Germinal center (tissue), 1 donor: ENCODE results near the gene PALM.

Experiments
- DNase-seq: peaks from one replicate; pipeline ENCODE4 v3.0.0; 2012; ENCODE audit warnings: mixed read lengths, low spot score

Gene PALM

DNA sequence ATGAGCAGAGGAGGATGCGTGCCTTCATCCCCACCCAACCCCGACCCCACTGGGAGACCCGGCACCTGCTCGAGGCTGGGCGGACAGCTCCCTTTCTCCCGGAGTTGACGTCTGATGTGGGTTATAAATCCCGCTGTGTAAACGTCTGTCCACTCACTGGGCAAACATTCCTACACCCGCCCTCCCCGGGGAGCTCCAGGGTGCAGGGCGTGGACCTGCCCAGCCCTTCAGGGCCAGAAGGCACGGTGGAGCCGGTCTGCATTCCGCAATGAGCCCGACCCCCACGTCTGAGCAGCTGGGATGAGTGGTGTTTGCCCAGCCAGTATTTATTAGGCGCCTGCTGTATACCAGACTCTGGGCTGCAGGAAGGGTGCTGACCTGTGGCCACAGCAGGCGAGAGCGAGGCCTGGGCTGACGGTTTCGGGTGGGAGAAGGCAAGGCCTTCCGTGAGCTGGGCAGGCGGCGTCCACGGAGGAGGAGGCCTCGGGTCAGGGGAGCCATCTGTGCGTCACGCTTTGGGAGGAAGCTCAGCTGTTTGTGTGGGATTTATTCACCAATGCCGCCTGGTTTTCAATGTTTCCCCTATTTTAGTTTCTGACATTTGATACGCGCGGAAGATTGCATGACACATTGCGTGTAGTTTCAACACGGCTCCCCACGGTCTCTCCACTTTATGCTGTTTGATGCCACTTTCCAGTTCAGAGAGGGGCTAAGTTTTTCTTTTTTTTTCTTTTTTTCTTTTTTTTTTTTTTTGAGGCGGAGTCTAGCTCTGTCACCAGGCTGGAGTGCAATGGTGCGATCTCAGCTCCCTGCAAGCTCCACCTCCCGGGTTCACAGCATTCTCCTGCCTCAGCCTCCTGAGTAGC, 44.1 kb downstream of the PALM start:
- no peak for DNase-seq

DNA sequence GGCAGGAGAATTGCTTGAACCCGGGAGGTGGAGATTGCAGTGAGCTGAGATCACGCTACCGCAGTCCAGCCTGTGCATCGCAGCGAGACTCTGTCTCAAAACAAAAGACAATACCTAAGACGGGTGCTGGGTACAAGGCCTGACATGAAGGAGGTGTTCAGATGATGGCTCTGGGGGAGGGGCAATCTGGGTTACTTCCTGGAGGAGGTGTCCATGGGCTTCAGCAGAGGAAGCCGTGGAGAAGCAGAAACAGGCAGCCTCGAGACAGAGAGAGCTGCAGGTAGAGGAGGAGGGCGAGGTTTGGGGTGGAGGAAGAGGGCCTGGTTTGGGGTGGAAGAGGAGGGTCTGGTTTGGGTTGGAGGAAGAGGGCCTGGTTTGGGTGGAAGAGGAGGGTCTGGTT, 45.8 kb downstream of the PALM start:
- DNase-seq: no peak

DNA sequence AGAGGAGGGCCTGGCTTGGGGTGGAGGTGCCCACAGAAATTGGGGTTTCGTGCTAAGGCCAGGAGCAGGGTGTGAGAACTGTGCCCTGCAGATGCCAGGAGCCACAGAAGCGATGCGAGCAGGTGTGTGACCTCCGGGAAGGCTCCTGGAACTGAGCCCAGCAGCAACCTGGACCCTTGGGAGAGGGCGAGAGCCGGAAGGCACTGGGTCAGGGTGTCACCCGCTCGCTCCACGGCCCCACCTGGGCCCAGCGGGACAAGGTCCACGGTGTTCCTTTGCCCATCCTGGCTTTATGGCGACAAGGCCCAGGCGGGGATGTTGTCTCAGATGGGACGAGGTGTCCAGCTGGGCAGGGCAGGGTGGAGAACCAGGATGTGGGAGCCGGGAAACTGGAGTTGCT, 46.3 kb downstream of the PALM start:
- no peak for DNase-seq

DNA sequence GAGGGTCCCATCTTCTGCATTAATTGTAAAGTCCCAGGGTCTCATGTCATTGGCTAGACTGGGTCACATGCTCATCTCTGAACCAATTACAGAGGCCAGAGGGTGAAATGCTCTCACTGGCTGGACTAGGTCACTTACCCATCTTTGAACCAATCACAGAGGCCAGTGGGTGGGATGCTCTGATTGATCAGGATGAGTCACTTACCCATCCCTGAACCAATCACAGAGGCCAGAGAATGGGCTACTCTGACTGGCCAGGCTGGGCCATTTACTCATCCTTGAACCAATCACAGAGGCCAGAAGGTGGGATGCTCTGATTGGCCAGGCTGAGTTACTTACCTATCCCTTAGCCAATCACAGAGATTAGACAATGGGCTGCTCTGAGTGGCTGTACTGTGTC, 47.5 kb downstream of the PALM start:
- DNase-seq: no peak

DNA sequence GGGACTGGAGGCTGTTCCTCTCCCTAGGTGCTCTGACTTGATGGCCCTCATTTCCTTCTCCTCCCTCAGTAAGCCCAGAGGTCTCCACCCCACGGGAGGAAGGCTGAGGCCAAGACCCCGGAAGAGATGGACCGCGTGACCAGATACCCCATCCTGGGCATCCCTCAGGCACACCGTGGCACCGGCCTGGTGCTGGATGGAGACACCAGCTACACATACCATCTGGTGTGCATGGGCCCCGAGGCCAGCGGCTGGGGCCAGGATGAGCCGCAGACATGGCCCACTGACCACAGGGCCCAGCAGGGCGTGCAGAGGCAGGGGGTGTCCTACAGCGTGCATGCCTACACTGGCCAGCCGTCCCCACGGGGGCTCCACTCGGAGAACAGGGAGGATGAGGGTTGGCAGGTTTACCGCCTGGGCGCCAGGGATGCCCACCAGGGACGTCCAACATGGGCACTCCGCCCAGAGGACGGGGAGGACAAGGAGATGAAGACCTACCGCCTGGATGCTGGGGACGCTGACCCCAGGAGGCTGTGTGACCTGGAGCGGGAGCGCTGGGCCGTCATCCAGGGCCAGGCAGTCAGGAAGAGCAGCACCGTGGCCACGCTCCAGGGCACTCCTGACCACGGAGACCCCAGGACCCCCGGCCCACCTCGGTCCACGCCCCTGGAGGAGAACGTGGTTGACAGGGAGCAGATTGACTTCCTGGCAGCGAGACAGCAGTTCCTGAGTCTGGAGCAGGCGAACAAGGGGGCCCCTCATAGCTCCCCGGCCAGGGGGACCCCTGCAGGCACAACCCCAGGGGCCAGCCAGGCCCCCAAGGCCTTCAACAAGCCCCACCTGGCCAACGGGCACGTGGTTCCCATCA, 48.3 kb downstream of the PALM start:
- no peak for DNase-seq

DNA sequence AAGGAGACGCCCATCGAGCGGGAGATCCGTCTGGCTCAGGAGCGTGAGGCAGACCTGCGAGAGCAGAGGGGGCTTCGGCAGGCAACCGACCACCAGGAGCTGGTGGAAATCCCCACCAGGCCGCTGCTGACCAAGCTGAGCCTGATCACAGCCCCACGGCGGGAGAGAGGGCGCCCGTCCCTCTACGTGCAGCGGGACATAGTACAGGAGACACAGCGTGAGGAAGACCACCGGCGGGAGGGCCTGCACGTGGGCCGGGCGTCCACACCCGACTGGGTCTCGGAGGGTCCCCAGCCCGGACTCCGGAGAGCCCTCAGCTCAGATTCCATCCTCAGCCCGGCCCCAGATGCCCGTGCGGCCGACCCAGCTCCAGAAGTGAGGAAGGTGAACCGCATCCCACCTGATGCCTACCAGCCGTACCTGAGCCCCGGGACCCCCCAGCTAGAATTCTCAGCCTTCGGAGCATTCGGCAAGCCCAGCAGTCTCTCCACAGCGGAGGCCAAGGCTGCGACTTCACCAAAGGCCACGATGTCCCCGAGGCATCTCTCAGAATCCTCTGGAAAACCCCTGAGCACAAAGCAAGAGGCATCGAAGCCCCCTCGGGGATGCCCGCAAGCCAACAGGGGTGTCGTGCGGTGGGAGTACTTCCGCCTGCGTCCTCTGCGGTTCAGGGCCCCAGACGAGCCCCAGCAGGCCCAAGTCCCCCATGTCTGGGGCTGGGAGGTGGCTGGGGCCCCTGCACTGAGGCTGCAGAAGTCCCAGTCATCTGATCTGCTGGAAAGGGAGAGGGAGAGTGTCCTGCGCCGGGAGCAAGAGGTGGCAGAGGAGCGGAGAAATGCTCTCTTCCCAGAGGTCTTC, 49.3 kb downstream of the PALM start:
- DNase-seq: no peak

DNA sequence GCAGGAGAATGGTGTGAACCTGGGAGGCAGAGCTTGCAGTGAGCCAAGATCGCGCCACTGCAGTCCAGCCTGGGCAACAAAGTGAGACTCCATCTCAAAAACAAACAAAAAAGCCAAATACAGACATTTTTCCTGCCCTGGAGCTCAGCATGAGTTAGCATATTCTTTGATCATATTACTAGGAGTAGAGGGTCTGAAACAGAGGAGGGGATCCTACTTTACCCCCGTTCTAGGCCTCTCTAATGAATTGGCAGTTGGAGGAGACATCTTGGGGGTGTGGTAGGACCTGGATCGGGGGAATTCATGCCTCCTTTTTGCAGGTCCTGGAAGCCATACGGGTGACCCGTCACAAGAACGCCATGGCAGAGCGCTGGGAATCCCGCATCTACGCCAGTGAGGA, 54.4 kb downstream of the PALM start:
- DNase-seq: no peak

DNA sequence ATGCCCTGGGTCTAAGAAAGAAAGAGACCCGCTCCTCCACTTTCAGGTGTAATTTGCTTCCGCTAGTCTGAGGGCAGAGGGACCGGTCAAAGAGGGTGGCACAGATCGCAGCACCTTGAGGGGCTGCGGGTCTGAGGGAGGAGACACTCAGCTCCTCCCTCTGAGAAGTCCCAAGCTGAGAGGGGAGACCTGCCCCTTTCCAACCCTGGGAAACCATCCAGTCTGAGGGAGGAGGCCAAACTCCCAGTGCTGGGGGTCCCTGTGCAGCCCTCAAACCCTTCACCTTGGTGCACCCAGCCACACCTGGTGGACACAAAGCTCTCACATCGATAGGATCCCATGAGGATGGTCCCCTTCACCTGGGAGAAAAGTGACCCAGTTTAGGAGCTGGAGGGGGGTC, 55.1 kb downstream of the PALM start:
- no peak for DNase-seq

DNA sequence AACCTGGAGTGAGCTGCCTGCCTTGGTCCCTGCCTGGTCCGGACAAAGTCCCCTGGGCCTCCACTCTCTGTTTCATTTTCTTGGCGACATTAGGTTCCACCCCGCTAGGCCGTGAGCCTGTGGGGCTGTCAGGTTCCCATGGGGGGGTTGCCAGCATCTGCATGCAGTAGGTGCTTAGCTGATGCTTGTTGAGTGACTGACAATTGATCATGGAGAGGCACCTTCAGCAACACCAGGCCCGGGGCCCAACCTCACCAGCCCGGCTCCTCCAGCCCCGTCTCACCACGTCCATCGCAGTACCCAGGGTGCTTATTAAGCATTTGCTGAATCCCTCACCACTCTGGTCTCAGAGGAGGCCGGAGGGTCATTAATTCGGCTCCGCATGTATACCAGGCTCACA, 55.6 kb downstream of the PALM start:
- DNase-seq: no peak

DNA sequence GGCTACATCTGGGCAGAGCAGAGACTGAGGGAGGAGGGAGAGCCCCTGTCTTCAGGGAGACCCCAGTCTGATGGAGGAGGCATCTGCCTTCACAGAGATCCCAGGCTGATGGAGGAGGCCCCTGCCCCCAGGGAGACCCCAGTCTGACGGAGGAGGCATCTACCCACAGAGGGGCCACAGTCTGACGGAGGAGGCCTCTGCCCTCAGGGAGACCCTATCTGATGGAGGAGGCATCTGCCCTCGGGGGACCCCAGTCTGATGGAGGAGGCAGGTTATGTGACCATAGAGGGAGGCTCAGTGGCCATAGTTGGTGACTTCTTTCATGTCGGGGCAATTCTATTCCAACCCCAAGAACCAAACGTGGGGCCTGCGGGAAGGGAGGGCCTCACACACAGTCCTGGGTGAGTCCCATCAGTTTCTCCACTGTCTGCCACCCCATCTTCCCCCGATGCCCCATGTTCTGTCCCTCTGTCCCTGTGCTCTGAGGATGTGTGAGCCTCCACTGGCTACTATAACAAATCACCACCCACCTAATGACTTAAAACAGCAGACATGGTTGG, 56.5 kb downstream of the PALM start:
- DNase-seq: no peak

DNA sequence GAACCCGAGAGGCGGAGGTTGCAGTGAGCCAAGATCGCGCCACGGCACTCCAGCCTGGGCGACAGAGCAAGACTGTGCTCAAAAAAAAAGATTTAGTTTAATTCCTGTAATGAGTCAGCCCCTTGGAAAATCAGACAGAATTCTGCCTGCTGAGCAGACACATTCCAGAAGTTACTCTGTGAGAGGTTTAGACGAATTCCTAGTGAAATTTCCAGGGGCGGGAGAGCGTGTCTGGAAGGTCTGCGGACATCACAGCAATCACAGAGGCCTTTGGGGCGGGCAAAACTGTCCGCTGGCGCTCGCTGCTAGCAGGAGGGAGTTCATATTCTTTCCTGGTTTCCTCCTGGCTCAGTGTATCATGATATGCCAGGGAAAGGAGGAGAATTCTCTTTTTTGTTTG, 59.7 kb downstream of the PALM start:
- DNase-seq: no peak

DNA sequence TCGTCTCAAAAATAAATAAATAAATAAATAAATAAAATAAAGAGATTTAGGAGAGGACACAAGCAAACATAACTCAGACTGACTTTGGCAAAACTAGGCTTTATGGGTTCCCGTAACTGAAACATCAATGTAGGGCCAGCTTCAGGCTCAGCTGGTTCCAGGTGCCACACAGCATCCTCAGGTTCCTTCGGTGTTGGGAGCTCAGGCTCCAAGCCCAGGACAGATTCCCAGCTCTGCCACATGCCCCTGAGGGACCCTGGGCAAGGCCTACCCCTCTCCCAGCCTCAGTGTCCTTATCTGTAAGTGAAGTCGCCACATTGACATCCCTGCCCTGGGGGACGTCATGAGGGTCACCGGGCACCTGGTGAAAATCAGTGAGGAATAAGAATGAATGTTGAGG, 60.9 kb downstream of the PALM start:
- no peak for DNase-seq

DNA sequence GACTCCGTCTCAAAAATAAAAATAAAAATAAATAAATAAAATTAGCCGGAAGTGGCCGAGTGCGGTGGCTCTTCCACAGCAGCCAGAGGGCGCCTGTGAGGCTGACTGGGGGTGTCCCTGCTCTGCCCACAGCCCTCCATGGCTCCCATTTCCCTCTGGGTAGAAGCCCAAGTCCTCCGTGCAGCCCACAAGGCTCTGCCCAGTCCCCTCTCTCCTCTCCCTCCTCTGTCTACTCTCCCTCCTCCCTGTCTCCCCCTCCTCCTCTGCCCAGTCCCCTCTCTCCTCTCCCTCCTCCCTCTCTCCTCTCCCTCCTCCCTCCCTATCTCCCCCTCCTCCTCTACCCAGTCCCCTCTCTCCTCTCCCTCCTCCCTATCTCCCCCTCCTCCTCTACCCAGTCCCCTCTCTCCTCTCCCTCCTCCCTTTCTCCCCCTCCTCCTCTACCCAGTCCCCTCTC, 62.6 kb downstream of the PALM start:
- DNase-seq: peak; percentile 53

DNA sequence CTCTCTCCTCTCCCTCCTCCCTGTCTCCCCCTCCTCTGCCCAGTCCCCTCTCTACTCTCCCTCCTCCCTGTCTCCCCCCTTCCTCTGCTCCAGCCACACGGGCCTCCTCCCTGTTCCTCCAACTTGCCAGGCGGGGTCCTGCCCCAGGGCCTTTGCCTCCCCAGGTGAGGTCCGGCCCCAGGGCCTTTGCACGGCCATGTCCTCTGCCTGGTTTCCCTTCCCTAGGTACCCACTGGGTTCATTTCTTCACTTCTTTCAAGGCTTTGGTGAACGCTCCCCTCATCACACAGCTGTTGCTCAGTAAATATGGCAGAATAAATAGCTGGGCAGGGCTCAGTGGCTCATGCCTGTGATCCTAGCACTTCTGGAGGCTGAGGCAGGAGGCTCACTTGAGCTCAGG, 63.3 kb downstream of the PALM start:
- no peak for DNase-seq

DNA sequence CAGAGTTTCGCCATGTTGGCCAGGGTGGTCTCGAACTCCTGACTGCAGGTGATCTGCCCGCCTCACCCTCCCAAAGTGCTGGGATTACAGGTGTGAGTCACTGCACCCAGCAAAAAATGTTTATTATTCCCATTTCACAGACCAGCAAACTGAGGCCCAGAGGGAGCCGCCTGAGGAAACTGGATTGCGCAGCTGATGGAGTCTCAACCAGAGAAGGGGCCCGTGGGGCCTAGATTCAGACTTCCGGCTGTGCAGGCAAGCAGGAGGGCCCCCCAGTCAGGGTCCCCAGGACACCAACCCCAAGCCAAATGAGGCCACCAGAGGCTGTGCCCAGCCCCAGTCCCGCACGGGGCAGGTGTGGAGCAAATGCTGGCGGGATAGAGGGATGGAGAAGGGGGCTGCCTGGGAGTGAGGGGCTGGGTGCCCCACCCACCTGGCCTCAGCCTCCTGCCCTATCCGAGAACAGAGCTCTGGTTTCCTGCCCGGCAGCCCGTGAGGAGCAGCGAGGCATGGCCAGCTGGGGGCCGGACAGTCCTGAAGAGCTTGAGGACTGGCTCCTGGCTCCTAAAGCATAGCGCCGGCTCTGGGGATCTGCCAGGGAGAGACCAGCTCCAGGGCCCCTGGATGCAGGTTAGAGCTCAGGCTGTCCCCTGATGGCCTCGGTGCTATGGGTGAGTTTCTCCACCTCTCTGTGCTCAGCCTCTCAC, 64.1 kb downstream of the PALM start:
- no peak for DNase-seq

DNA sequence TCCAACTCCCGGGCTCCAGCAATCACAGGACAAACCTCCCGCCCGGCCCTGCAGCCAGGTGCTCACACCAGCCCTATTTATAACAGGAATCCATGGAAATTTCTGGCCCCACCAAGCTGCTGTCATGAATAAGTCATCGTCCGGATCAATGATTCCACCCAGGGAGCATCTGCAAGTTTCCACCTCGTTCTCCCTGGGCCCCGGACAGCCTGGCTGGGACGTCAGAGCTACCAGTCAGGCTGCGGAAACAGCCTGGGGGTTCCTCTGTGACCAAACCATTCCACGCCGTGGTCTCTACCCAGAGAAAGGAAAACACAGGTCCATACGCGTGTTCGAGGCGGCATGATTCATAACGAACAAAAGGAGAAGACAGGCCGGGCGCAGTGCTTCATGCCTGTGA, 67.8 kb downstream of the PALM start:
- no peak for DNase-seq

DNA sequence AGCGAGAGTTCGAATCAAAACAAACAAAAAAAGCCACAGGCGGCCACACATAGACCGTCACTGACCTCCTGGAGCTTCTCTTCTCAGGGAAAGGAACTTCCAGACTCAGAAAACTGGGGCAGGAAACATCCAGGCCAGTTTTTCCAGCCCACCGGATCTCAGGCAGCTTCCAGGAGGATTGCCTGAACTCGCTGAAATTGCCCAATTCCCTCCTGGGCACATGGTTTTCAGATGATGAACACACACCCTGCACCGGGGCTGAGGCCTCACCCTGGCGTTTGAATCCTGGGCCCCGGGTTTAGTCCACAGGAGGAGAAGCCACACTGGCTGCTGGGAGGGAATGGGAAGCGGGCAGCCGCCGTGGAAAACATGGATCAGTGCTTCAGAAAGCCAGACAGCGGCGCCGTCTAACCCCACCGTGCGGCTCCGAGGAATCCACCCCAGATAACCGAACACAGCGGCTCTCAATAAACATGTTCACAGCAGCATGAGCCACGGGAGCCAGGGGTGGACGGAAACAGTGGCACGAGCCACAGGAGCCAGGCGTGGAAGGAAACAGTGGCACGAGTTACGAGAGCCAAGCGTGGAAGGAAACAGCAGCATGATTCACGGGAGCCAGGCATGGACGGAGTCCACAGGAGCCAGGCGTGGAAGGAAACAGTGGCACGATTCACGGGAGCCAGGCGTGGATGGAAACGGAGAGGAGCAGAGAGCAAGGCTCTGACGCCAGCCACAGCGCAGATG, 70.3 kb downstream of the PALM start:
- DNase-seq: no peak

DNA sequence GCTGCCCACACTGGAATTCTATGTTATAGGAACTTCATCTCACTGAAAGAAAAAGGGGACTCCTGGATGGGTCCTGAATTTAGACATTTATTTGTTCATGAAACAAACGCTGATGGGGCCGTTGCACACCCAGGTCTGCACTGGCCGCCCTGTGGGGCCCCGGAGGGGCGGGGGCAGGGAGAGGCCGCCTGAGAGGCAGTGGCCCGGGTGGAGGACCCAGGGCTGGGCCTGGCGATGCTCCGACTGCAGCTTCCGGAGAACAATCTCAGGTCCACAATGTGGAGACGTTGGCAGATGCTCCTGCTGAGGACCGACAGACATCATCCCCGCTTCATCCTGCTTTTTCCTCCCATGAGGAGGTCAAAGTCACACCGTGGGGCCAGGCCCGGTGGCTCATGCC, 72.2 kb downstream of the PALM start:
- DNase-seq: no peak

DNA sequence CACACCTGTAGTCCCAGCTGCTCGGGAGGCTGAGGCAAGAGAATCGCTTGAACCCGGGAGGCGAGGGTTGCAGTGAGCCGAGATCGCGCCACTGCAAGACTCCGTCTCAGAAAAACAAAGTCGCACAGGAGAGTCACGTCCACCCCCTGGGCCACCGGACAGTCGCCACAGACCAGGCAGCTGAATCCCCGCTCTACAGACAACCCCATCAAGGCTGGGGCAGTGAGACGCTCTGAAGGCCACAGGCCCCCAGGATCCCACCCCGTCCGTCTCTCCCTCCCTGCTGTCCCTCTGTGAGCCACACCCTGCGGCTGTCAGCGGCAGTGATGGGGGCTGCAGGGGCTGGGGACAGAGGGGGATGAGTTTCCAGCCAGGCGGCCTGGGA, 73.1 kb downstream of the PALM start:
- DNase-seq: no peak

DNA sequence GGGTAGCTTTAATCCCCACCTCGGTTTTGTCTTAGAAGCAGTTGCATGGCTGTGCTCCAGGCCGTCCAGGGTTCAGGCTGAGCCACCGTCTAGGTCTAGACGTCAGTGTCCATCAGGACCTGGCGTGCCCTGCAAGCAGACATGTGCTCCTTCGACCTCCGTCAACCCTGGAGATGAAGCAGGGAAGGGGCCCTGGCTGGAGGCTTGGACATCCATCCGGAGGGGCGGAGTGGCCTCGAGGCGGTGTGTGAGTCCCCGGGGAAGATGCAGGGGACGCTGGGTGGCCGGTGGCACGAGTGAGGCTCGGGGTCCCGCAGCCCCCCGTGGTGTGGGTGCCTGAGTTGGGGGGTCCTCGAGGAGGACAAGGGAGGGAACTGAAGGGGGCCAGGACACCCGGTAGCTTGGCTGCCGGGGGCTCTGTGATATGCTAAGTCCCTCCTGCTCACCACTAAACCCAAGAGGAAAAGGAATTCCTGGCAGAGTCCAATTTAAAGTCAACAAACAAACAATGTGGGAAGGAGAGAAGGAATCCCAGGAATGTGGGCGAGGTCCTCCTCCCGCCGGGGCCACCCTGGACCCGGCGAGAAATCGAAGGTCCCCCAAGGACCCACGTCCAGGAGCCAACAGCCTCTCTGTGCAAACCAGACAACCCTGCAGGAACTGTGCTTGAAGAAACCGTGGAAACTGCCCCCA, 73.6 kb downstream of the PALM start:
- no peak for DNase-seq
